HG02642 (cell line): ENCODE data around the gene DSCAML1.

Experiments
- ATAC-seq: cut with Tn5 transposase; IDR thresholded peaks from one replicate; pipeline ENCODE4 v1.9.1; 2021; ENCODE audit warnings: mild to moderate bottlenecking; ENCODE audit not compliant: unreplicated experiment, poor library complexity

Gene DSCAML1

GRCh38 chr11:117513666-117514065 is 283.4 kb downstream of the DSCAML1 start:
- ATAC-seq: no peak

DNA sequence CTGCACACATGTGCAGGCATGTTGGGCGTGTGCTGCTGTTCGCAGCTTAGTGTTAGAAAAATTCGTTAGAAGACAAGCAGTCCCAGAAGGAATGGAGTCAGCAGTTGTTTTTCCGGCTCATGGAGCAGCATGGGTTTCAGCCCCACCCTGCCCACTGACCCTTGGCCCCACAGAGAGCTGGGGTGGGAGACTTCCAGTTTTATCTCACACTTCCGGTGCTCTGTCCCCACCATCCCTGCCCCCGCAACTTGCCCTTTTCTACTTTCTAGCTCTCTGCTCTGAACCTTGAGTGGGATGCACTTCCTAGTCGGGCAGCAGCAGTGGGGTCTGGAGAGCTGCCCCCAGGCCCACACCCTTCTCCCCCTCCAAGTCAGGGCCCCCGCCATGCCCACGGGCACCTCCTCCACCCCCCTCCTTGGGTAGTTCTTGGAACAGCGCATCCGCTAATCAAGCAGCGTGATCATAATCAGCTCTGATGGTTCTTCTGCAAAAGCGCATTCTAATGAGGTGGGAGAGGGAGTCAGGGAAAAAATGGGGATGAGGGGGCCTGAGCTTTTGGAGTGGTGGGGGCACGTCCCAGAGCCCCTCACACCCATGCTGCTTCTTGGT is 285.0 kb downstream of the DSCAML1 start:
- ATAC-seq: no peak

DNA sequence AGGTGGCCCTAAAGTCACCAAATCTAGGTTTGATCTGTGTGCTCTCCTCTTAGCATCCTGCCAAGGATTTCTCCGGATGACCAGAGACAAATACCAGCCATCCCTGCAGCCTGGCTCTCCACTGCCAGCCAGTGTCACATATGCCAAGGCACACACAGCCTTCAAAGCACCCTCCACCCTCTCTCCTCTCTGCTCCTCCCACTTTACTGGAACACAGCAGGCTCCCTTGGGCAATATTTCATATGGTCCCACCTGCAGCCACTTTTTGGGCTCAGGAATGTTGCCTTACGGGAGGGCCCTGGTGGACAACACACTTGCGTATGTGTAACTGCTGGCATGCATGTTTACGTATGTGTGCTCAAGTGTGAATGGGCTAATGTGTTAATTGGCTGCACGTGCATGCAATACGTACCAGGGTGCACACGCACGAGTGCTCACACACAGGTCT is 285.5 kb downstream of the DSCAML1 start:
- ATAC-seq: no peak

GRCh38 chr11:117510646-117511045 is 286.4 kb downstream of the DSCAML1 start:
- no peak for ATAC-seq

- no peak for ATAC-seq
These were observed 287.5 kb downstream of the DSCAML1 start for GRCh38 chr11:117509543-117509942.

- ATAC-seq: no peak
These were observed 290.0 kb downstream of the DSCAML1 start for GRCh38 chr11:117506971-117507370.

- no peak for ATAC-seq
These were observed 291.6 kb downstream of the DSCAML1 start for GRCh38 chr11:117505285-117505970.

DNA sequence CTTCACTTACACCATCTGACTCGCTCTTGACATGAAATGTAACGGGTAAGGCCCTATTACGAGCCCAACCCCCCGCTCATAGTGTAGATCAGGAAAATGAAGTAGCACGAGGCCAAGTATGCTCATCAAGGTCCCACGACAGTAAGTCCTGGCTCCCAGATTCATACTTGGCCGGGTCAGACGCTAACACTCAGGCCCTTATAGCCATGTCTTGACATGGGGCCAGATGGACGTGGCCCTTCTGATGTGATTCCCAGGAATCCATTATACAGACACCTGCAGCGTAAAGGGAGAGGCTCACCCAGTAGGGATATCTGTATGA is 294.3 kb downstream of the DSCAML1 start:
- no peak for ATAC-seq

DNA sequence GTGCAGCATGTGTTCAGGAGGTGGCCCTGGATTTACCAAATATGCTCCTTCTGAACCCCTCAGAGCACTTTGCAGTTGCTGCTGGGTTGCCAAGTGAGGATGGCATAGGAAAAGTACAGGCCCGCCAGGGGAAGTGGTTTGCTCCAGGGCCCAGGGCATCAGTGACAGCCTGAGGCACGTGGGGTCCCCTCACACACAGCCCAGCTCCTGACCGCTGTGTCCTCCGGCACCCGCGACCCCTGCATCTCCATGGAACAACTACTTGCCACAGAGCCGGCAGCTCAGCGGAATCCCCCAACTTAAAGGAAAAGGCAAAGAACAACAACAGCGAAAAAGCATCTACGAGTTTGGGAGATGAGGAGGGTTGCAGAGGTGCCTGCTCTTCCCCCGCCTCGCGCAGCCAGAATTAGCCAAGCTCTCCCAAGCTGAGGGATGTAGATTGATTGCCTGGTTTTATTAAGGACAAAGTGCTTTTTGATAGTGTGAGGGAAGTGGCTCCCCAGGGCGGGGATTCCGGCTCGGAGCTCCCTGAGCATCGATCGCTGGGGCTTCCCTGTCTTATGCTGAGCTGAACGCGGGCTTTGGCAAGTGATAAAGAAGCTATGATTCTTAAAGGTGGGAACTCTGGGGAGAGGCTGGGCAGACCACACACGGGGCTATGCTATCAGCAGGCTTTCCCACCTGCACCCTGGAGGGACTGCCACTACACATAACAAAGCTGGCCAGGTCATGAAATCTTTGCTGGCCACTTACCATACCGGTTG is 294.8 kb downstream of the DSCAML1 start:
- ATAC-seq: no peak

GRCh38 chr11:117501237-117501898 is 295.6 kb downstream of the DSCAML1 start:
- no peak for ATAC-seq

GRCh38 chr11:117498791-117499190 is 298.2 kb downstream of the DSCAML1 start:
- ATAC-seq: no peak

- no peak for ATAC-seq
These were observed 299.6 kb downstream of the DSCAML1 start for GRCh38 chr11:117497206-117497951.

- no peak for ATAC-seq
These were observed 301.7 kb downstream of the DSCAML1 start for GRCh38 chr11:117495357-117495756.

DNA sequence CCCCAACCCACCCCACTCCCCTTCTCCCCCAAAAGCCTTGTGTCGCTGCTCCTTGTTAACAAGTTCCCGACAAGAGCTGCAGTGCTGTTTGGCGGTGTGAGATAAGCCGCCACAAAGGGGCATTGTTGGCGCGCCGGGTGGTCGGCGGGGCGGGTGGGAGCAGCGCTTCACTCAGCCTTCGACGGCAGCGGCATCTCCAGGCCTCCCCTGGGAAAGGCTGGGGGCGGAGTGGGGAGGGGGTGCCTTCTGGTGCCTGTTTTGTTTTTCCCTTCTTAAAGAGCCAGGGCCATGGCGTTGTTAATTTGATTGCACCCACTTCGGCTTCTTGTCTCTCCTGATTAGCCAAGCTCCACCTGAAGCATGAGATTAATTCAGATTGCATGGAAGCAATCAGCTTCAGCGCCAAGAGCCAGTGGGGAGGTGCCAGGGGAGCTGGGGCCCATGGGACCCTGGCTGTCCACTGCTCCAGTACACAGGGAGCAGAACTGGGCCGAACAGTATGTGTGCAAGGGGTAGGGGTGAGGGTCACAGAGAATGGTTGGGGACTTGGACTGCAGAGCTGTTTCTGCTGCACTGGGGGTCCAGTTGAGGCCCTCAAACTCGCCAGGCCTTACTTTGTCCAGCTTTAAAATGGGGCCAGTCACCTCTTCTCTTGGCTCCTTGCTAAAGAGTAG is 304.3 kb downstream of the DSCAML1 start:
- ATAC-seq: no peak

DNA sequence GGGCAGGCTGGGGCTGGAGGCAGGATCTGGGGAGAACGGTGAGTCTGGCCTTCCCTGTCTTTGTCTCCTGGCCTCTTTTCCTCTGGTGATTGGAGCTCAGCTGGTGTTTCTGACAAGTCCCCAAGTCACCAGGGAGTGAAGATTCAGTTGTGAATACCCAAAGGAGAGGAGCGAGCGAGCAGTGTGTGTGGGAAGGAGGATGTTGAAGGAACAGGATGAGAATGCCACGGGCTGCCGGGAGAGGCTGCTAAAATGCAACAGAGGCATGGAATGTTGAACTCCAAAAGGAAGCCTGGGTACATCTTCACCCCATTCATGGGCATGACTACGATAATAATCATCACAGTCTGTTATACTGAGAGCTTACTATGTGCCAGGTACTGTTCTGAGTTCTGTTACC is 306.1 kb downstream of the DSCAML1 start:
- ATAC-seq: no peak

DNA sequence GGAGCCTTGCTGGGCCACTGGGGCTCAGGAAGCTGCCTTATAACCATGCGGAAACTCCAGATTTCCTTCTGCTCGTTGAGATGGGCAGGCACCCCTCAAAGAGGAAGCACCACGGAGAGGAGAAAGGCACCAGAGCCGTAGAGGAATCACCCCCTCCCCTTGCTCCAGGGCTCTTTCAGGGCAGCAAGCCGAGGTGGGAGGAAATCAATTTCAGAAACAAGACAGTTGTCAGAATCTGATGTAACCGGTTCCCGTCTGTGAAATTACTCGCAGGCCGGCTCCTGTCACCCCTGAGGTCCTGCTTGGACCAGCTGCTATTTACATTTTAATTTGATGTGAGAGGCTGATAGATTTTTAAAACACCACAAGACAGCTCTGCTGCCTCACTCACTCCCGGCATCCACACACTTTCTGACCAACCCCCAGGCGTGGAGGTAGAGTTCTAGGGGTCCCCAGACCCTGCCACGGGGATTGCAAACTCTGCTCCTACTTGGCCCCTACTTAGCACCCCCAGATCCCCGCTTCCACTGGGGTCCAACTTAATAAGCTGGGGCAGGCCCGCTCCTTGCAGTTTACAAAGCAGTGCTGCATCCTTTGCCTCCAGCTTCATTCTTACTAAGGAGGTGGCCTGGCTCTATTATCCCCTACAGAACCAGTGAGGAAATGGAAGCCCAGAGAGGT is 306.9 kb downstream of the DSCAML1 start:
- ATAC-seq: no peak

DNA sequence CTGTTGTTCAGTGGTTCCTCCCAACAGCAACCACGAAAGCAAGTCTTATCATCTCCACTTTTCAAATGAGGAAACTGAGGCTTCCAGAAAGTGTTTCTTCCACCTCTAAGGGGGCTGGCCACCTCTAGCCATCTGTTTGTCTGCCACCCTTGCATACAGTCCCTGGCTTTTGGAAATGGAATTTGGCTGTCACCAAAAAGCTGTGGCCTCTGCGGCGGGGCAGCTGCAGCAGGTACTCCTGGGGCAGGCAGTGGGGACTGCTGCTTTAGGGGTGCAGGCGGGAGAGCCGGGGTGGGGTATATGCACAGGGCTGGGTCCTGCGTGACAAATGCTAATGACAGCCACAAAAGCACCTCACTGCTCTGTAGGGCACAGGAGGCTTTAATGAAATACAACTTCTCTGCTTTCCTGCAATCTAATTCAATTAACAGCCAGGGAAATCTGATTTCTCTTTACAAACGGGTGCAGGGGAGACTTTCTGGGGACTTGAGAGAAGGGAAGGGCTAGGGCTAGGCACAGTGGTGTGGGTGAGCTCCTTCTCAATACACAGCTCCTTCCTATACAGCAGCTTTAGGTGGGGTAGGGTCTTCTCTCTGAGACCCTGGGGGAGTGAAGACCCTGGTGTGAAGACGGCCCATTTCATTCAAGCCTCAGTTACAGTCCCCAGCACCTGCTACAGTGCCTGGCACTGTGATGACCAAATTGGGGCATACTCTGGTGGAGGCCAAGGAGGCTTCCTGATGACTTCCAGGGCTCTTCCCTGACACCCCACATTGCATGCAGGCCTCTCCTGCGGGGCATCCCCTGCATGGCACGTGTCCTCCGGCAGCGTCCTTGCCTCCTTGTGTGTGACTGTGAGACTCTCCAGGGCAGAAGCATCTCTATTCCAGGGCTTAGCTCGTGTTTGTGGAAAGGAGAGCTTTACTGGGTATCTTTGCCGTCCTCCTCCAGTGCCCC is 307.7 kb downstream of the DSCAML1 start:
- no peak for ATAC-seq

GRCh38 chr11:117486059-117486458 is 311.0 kb downstream of the DSCAML1 start:
- ATAC-seq: no peak
